ENCODE results near the gene RRP1. TPM values are rescaled to one million over a fixed set of nuclear protein-coding genes. Genes with fewer than 3 reads are reported as not detected.

The RRP1 gene
- total and polyA plus RNA-seq, 9 of the 15 experiments (the other 6 are each of a cell fraction or from before 2014, with no cell fraction given): 0.89 to 105 (median 51.6) TPM

GRCh38 chr21:43810505-43811261, 21.3 kb downstream of the RRP1 start (continued):
- TF ChIP-seq HLTF (IDR thresholded peaks at IDR 0.05) (no peak), MAX (CRISPR knock-in tag; IDR thresholded peaks at IDR 0.05) (peak; percentile 60; the same call in 1 of the 2 replicates), PRDM10 (IDR thresholded peaks at IDR 0.05; ENCODE audit: partially characterized antibody) (no peak), TCFL5 (CRISPR knock-in tag; conservative IDR thresholded peaks at IDR 0.05) (no peak), LCOR (CRISPR knock-in tag; IDR thresholded peaks at IDR 0.05) (no peak), SIN3B (IDR thresholded peaks at IDR 0.05; ENCODE audit: low read depth) (no peak; the same call in 1 of the 2 replicates), STAT5A (IDR thresholded peaks at IDR 0.05; ENCODE audit: borderline replicate concordance, low read length) (no peak), HNRNPLL (IDR thresholded peaks at IDR 0.05; ENCODE audit: low read depth, low read length, poor library complexity, severe bottlenecking) (no peak), SAFB (IDR thresholded peaks at IDR 0.05; ENCODE audit: borderline replicate concordance, low read depth, low read length) (peak; percentile 58; the same call in 1 of the 2 replicates), MYBL2 (IDR thresholded peaks at IDR 0.05; ENCODE audit: low read depth) (no peak), MYBL2 (CRISPR knock-in tag; IDR thresholded peaks at IDR 0.05; ENCODE audit: borderline replicate concordance) (no peak), GABPB1 (CRISPR knock-in tag; IDR thresholded peaks at IDR 0.05) (peak; percentile 65), E2F1 (CRISPR knock-in tag; IDR thresholded peaks at IDR 0.05) (peak; percentile 53; the same call in 1 of the 2 replicates), USF2 (CRISPR knock-in tag; IDR thresholded peaks at IDR 0.05) (no peak), ZBTB9 (CRISPR knock-in tag; IDR thresholded peaks at IDR 0.05) (peak; percentile 86; the same call in 1 of the 2 replicates), CBFB (CRISPR knock-in tag; IDR thresholded peaks at IDR 0.05) (0 out of 2 replicates have a peak, but pooled peaks have one; percentile 67), IFI16 (CRISPR knock-in tag; IDR thresholded peaks at IDR 0.05) (no peak), ZNF778 (CRISPR knock-in tag; IDR thresholded peaks at IDR 0.05) (no peak), DEAF1 (CRISPR knock-in tag; IDR thresholded peaks at IDR 0.05) (peak; percentile 99)

All from K562 (cell line).